Spleen (tissue), 7 donors: ENCODE results near the gene NDUFC1.

ENCODE experiments used
- CTCF ChIP-seq, 11 experiments: fragments of 200-600 bp in 7 of 11; fragments of 450-650 bp in 4 of 11; sonication (generic) in 4 of 11; IDR thresholded peaks in 8 of 11; conservative IDR thresholded peaks in 3 of 11; 1 replicate in 7 of 11; 2 replicates in 4 of 11; pipeline versions ENCODE4 v1.4.0 to v1.8.0; 2016 to 2021; ENCODE audit warnings: antibody characterized with exemption in 11 of 11, inconsistent platforms in 4 of 11, mild to moderate bottlenecking in 1 of 11
- POLR2A ChIP-seq, 3 donors: fragments of 450-650 bp; IDR thresholded peaks; one replicate each; pipeline ENCODE4 v1.5.1; 2017; ENCODE audit warnings: antibody characterized with exemption in 3 of 3, mild to moderate bottlenecking in 1 of 3
- POLR2AphosphoS5 ChIP-seq, 3 donors: sonication (generic); formaldehyde crosslinking; IDR thresholded peaks; one replicate each; pipeline ENCODE4 v1.5.1; 2017; ENCODE audit warnings: antibody characterized with exemption in 3 of 3
- donor health status: DM: no; HTN: no; CAD: no; lungs with moderate emphysema.
- donor health status: DM: no; HTN: no; CAD: no.
- donor health status: DM: no; HTN: no; CAD: no.

- TF ChIP-seq CTCF (IDR thresholded peaks at IDR 0.05 in 8 of 11, conservative IDR thresholded peaks at IDR 0.05 in 3 of 11) (no peak), POLR2AphosphoS5 (IDR thresholded peaks at IDR 0.05) (no peak), POLR2A (IDR thresholded peaks at IDR 0.05) (no peak)
Observed at GRCh38 chr4:139273835-139274234, 28.4 kb downstream of the NDUFC1 start.
